Fibroblast of lung (primary cell): ENCODE results near the gene FTL. TPM values are rescaled to one million over a fixed set of nuclear protein-coding genes. Genes with fewer than 3 reads are reported as not detected.

Experiments
- DNase-seq, 2 donors: peaks; one replicate each; pipeline versions ENCODE4 v3.0.0 to v3.0.0-alpha.2; 2010; ENCODE audit warnings: low read depth in 2 of 2
- H2AFZ ChIP-seq: 2 replicates; pipeline ENCODE4 v1.5.1; 2012; ENCODE audit warnings: low read length, control low read depth, inconsistent platforms
- H3K27ac ChIP-seq: 2 replicates; pipeline ENCODE4 v1.5.1; 2011; ENCODE audit warnings: low read length, control low read depth; ENCODE audit not compliant: insufficient read depth
- H3K27me3 ChIP-seq: 2 replicates; pipeline ENCODE4 v1.5.1; 2011; ENCODE audit warnings: mild to moderate bottlenecking, low read length; ENCODE audit not compliant: control insufficient read depth, insufficient read depth
- H3K36me3 ChIP-seq: 2 replicates; pipeline ENCODE4 v1.5.1; 2011; ENCODE audit warnings: low read length; ENCODE audit not compliant: control insufficient read depth, insufficient read depth
- H3K4me1 ChIP-seq: 2 replicates; pipeline ENCODE4 v1.5.1; 2011; ENCODE audit warnings: low read length; ENCODE audit not compliant: control insufficient read depth, insufficient read depth; ENCODE audit errors: extremely low read depth
- H3K4me2 ChIP-seq: 2 replicates; pipeline ENCODE4 v1.5.1; 2011; ENCODE audit warnings: low read length, control low read depth; ENCODE audit not compliant: insufficient read depth; ENCODE audit errors: extremely low read depth
- H3K4me3 ChIP-seq, 4 experiments: fragments of 200-600 bp in 1 of 4; sonication (generic) in 1 of 4; replicated peaks in 1 of 4; 2 replicates each; pipeline ENCODE4 v1.5.1; 2011 to 2016; ENCODE audit warnings: low read length in 4 of 4, low read depth in 3 of 4, mild to moderate bottlenecking in 3 of 4, control low read depth in 2 of 4, inconsistent platforms in 1 of 4, mixed read lengths in 1 of 4; ENCODE audit not compliant: insufficient read depth in 1 of 4; ENCODE audit errors: control extremely low read depth in 1 of 4
- H3K79me2 ChIP-seq: 2 replicates; pipeline ENCODE4 v1.5.1; 2012; ENCODE audit warnings: mild to moderate bottlenecking, low read length, inconsistent platforms; ENCODE audit not compliant: control insufficient read depth, insufficient read depth
- H3K9ac ChIP-seq: 2 replicates; pipeline ENCODE4 v1.5.1; 2011; ENCODE audit warnings: mild to moderate bottlenecking, low read length, control low read depth; ENCODE audit not compliant: insufficient read depth
- H3K9me3 ChIP-seq: 2 replicates; pipeline ENCODE4 v1.5.1; 2012; ENCODE audit warnings: low read depth, low read length; ENCODE audit not compliant: control insufficient read depth, insufficient read depth
- H4K20me1 ChIP-seq: 2 replicates; pipeline ENCODE4 v1.5.1; 2011; ENCODE audit warnings: low read length; ENCODE audit not compliant: control insufficient read depth, insufficient read depth; ENCODE audit errors: extremely low read depth
- EZH2 ChIP-seq: IDR thresholded peaks from 2 replicates; pipeline ENCODE4 v1.5.1; 2012; ENCODE audit warnings: low read length, control low read depth, mild to moderate bottlenecking; ENCODE audit errors: missing control alignments
- polyA plus RNA-seq, 2 donors: library from polyadenylated mRNA; depleted of rRNA in 1 of 2; stranded (reverse) in 1 of 2; unstranded in 1 of 2; fragments of >200 nt; gene quantifications; 2 replicates each; pipeline ENCODE4 v1.2.1, GENCODE V29; 2011 to 2012; ENCODE audit warnings: missing spikeins in 1 of 2
- total RNA-seq: library from RNA; depleted of rRNA; stranded (reverse); fragments of >200 nt; gene quantifications from 2 replicates; pipeline ENCODE4 v1.2.1, GENCODE V29; 2014
- TF ChIP-seq, protein P1 (sequence below), 2 donors: IDR thresholded peaks in 1 of 2; conservative IDR thresholded peaks in 1 of 2; 1 replicate in 1 of 2; 2 replicates in 1 of 2; pipeline ENCODE4 v1.5.1; 2011 to 2012; ENCODE audit warnings: low read length in 2 of 2, control low read depth in 1 of 2, inconsistent platforms in 1 of 2, low read depth in 1 of 2, mild to moderate bottlenecking in 1 of 2

The FTL gene
- total and polyA plus RNA-seq, 2 donors (not counting 1 experiment from before 2014, with no cell fraction given), result 1,844 to 6,440 TPM

DNA sequence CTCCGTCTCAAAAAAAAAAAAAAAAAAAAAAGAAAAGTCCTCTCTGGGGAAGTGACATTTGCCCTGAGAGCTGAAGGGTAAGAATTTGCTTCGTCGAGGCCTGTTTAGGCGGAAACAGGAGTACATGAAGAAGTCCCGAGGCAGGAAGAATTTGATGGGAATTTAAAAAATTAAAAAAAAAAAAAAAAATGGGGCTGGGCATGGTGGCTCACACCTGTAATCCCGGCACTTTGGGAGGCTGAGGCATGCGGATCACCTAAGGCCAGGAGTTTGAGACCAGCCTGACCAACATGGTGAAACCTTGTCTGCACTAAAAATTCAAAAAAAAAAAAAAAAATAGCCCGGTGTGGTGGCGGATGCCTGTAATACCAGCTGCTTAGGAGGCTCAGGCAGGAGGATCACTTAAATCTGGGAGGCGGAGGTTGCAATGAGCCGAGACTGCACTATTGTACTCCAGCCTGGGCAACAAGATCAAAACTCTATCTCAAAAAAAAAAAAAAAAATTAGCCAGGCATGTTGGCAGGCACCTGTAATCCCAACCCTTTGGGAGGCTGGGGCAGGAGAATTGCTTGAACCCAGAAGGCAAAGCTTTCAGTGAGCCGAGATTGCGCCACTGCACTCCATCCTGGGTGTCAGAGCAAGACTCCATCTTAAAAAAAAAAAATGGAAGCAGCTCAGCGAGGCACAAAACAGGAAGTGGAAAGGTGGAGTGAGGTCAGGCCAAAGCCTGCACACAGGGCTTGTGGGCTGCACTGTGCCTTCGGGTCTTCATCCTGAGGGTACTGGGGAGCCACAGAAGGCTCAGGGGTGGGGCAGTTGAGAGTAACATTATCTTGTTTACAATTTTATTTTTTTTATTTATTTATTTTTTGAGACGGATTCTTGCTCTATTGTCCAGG is 5.5 kb upstream of the FTL start:
- H3K4me1 ChIP-seq, result peaks cover 27% of the 10 kb centered on the region
- DNase-seq, result no peak
- H3K9ac ChIP-seq, result no peak overlapping the region
- H3K9me3 ChIP-seq, result no peaks in the 10 kb centered on the region
- no peak overlapping the region for H2AFZ ChIP-seq
- H4K20me1 ChIP-seq, result no peaks in the 10 kb centered on the region
- H3K27ac ChIP-seq, result no peak overlapping the region
- peaks cover 25% of the 10 kb centered on the region for H3K79me2 ChIP-seq
- no peak for TF ChIP-seq EZH2
- TF ChIP-seq, protein P1, sequence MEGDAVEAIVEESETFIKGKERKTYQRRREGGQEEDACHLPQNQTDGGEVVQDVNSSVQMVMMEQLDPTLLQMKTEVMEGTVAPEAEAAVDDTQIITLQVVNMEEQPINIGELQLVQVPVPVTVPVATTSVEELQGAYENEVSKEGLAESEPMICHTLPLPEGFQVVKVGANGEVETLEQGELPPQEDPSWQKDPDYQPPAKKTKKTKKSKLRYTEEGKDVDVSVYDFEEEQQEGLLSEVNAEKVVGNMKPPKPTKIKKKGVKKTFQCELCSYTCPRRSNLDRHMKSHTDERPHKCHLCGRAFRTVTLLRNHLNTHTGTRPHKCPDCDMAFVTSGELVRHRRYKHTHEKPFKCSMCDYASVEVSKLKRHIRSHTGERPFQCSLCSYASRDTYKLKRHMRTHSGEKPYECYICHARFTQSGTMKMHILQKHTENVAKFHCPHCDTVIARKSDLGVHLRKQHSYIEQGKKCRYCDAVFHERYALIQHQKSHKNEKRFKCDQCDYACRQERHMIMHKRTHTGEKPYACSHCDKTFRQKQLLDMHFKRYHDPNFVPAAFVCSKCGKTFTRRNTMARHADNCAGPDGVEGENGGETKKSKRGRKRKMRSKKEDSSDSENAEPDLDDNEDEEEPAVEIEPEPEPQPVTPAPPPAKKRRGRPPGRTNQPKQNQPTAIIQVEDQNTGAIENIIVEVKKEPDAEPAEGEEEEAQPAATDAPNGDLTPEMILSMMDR (conservative IDR thresholded peaks at IDR 0.05 in 1 of 2, IDR thresholded peaks at IDR 0.05 in 1 of 2; ENCODE audit: low read depth in 1 of 2, low read length in 2 of 2), result no peak
- H3K36me3 ChIP-seq, result peaks cover 19% of the 10 kb centered on the region
- H3K4me3 ChIP-seq, result no peak overlapping the region
- H3K4me2 ChIP-seq, result no peak overlapping the region
- no peaks in the 10 kb centered on the region for H3K27me3 ChIP-seq

DNA sequence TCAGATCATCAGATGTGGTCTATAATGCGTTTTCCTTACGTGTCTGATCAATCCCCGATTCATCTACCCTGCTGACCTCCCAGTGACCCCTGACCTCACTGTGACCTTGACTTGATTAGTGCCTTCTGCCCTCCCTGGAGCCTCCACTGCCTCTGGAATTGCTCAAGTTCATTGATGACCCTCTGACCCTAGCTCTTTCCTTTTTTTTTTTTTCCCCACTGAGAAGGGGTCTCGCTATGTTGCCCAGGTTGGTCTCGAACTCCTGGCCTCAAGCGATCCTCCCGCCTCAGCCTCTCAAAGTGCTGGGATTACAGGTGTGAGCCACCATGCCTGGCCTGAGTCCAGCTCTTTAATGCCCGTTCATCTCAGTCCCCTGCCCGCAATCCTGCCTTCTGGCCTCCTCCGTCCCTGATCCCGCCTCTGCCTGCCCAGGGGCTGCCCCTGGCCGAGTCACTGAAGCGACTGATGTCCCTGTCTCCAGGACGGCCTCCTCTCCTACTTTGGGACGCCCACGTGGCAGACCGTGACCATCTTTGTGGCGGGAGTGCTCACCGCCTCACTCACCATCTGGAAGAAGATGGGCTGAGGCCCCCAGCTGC is 4.0 kb upstream of the FTL start:
- DNase-seq, result no peak
- H3K9ac ChIP-seq, result no peak overlapping the region
- H3K4me3 ChIP-seq, result no peak overlapping the region
- H3K27me3 ChIP-seq, result no peaks in the 10 kb centered on the region
- H3K27ac ChIP-seq, result no peak overlapping the region
- H3K4me2 ChIP-seq, result no peak overlapping the region
- peaks cover 1% of the 10 kb centered on the region for H4K20me1 ChIP-seq
- no peaks in the 10 kb centered on the region for H3K9me3 ChIP-seq
- peaks cover 21% of the 10 kb centered on the region for H3K79me2 ChIP-seq
- H3K36me3 ChIP-seq, result peaks cover 14% of the 10 kb centered on the region
- H3K4me1 ChIP-seq, result peaks cover 21% of the 10 kb centered on the region
- TF ChIP-seq, protein P1 (conservative IDR thresholded peaks at IDR 0.05 in 1 of 2, IDR thresholded peaks at IDR 0.05 in 1 of 2; ENCODE audit: low read depth in 1 of 2, low read length in 2 of 2), result no peak
- no peak for TF ChIP-seq EZH2
- no peak overlapping the region for H2AFZ ChIP-seq

DNA sequence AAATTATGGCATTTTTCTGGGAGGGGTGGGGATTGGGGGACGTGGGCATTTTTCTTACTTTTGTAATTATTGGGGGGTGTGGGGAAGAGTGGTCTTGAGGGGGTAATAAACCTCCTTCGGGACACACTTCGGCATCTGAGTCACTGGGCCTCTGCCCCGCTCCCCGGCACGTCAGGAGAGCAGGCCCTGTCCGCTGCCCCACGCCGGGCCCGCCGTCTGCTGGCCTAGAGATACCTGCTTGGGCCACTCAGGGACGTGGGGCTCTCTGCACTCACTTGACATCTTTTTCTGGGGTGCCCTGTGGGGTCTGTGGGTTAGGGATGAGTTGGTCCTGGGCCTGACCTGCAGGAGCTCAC is 3.5 kb upstream of the FTL start:
- no peak overlapping the region for H3K4me3 ChIP-seq
- no peak for TF ChIP-seq EZH2
- TF ChIP-seq, protein P1 (conservative IDR thresholded peaks at IDR 0.05 in 1 of 2, IDR thresholded peaks at IDR 0.05 in 1 of 2; ENCODE audit: low read depth in 1 of 2, low read length in 2 of 2), result no peak
- H3K9ac ChIP-seq, result no peak overlapping the region
- H3K27me3 ChIP-seq, result no peaks in the 10 kb centered on the region
- H3K4me2 ChIP-seq, result no peak overlapping the region
- DNase-seq, result no peak
- no peak overlapping the region for H2AFZ ChIP-seq
- H3K79me2 ChIP-seq, result peaks cover 23% of the 10 kb centered on the region
- H3K36me3 ChIP-seq, result peaks cover 13% of the 10 kb centered on the region
- H4K20me1 ChIP-seq, result peaks cover 2% of the 10 kb centered on the region
- H3K27ac ChIP-seq, result no peak overlapping the region
- peaks cover 19% of the 10 kb centered on the region for H3K4me1 ChIP-seq
- no peaks in the 10 kb centered on the region for H3K9me3 ChIP-seq
